Karpas-422 (cell line): ENCODE data around the gene TTYH2. TPM values are rescaled to one million over a fixed set of nuclear protein-coding genes. Genes with fewer than 3 reads are reported as not detected.

Experiments
- DNase-seq: peaks from one replicate; pipeline ENCODE4 v3.0.0-alpha.2; 2015
- H2AFZ ChIP-seq: fragments of 200-600 bp; sonication (generic); 2 replicates; pipeline ENCODE4 v1.6.1; 2014; ENCODE audit warnings: antibody characterized with exemption, low read length, mixed read lengths
- H3K27ac ChIP-seq: fragments of 200-600 bp; sonication (generic); 2 replicates; pipeline ENCODE4 v1.5.1; 2014; ENCODE audit warnings: mild to moderate bottlenecking, low read length, moderate library complexity
- H3K27me3 ChIP-seq: fragments of 200-600 bp; sonication (generic); 2 replicates; pipeline ENCODE4 v1.6.1; 2014; ENCODE audit warnings: low read length, mixed read lengths
- H3K36me3 ChIP-seq: fragments of 200-600 bp; sonication (generic); 2 replicates; pipeline ENCODE4 v1.6.1; 2014; ENCODE audit warnings: low read length, mixed read lengths; ENCODE audit not compliant: insufficient read depth
- H3K4me1 ChIP-seq: fragments of 200-600 bp; sonication (generic); 2 replicates; pipeline ENCODE4 v1.6.1; 2014; ENCODE audit warnings: mild to moderate bottlenecking, low read length, mixed read lengths
- H3K4me2 ChIP-seq: fragments of 200-600 bp; sonication (generic); 2 replicates; pipeline ENCODE4 v1.6.1; 2014; ENCODE audit warnings: low read length, low read depth, mild to moderate bottlenecking; ENCODE audit not compliant: poor library complexity, severe bottlenecking
- H3K4me3 ChIP-seq: fragments of 200-600 bp; sonication (generic); 2 replicates; pipeline ENCODE4 v1.5.1; 2014; ENCODE audit warnings: mild to moderate bottlenecking, antibody characterized with exemption, low read length, mixed read lengths
- H3K79me2 ChIP-seq: fragments of 200-600 bp; sonication (generic); 2 replicates; pipeline ENCODE4 v1.6.1; 2014; ENCODE audit warnings: mild to moderate bottlenecking, low read length, mixed read lengths
- H3K9ac ChIP-seq: fragments of 200-600 bp; sonication (generic); 2 replicates; pipeline ENCODE4 v1.6.0; 2014; ENCODE audit warnings: low read length
- H3K9me2 ChIP-seq: fragments of 200-600 bp; sonication (generic), shearing (Covaris generic); replicated peaks from 2 replicates; pipeline ENCODE4 v1.6.0; 2014; ENCODE audit warnings: mild to moderate bottlenecking, low read length, moderate library complexity; ENCODE audit not compliant: insufficient read depth
- H3K9me3 ChIP-seq: fragments of 300-700, 200-600 bp; sonication (generic); 2 replicates; pipeline ENCODE4 v1.6.1; 2014; ENCODE audit warnings: low read length, mixed read lengths
- H4K20me1 ChIP-seq: fragments of 200-600 bp; sonication (generic); 2 replicates; pipeline ENCODE4 v1.6.1; 2014; ENCODE audit warnings: mild to moderate bottlenecking, antibody characterized with exemption, low read length, low read depth; ENCODE audit not compliant: insufficient read depth
- total RNA-seq: library from RNA; depleted of rRNA; stranded (reverse); fragments of >200 nt; shearing (Covaris generic); gene quantifications from 2 replicates; pipeline ENCODE4 v1.2.3, GENCODE V29; 2014; ENCODE audit warnings: low replicate concordance

Gene TTYH2
- total RNA-seq, 1 experiment from 2014 or later: not detected

- H3K4me2 ChIP-seq: no peak overlapping the region
- no peaks in the 10 kb centered on the region for H3K27me3 ChIP-seq
- H3K4me1 ChIP-seq: no peaks in the 10 kb centered on the region
- no peaks in the 10 kb centered on the region for H3K9me3 ChIP-seq
- no peak overlapping the region for H2AFZ ChIP-seq
- no peak overlapping the region for H3K9ac ChIP-seq
- no peak overlapping the region for H3K27ac ChIP-seq
- no peaks in the 10 kb centered on the region for H3K36me3 ChIP-seq
- H3K4me3 ChIP-seq: no peak overlapping the region
- DNase-seq: no peak
- no peaks in the 10 kb centered on the region for H3K9me2 ChIP-seq
- no peaks in the 10 kb centered on the region for H3K79me2 ChIP-seq
- no peaks in the 10 kb centered on the region for H4K20me1 ChIP-seq
Measured at GRCh38 chr17:74220946-74221818, 7.8 kb downstream of the TTYH2 start.

GRCh38 chr17:74222399-74222798 is 9.0 kb downstream of the TTYH2 start:
- H3K9me2 ChIP-seq: no peaks in the 10 kb centered on the region
- no peak overlapping the region for H3K4me3 ChIP-seq
- no peaks in the 10 kb centered on the region for H3K36me3 ChIP-seq
- DNase-seq: no peak
- H3K9me3 ChIP-seq: no peaks in the 10 kb centered on the region
- H3K9ac ChIP-seq: no peak overlapping the region
- no peaks in the 10 kb centered on the region for H4K20me1 ChIP-seq
- no peaks in the 10 kb centered on the region for H3K79me2 ChIP-seq
- H3K27me3 ChIP-seq: no peaks in the 10 kb centered on the region
- no peak overlapping the region for H3K4me2 ChIP-seq
- H3K27ac ChIP-seq: no peak overlapping the region
- no peaks in the 10 kb centered on the region for H3K4me1 ChIP-seq
- no peak overlapping the region for H2AFZ ChIP-seq

- H3K9me3 ChIP-seq: no peaks in the 10 kb centered on the region
- H3K27ac ChIP-seq: no peak overlapping the region
- no peaks in the 10 kb centered on the region for H4K20me1 ChIP-seq
Measured at GRCh38 chr17:74223901-74224300, 10.5 kb downstream of the TTYH2 start.

DNA sequence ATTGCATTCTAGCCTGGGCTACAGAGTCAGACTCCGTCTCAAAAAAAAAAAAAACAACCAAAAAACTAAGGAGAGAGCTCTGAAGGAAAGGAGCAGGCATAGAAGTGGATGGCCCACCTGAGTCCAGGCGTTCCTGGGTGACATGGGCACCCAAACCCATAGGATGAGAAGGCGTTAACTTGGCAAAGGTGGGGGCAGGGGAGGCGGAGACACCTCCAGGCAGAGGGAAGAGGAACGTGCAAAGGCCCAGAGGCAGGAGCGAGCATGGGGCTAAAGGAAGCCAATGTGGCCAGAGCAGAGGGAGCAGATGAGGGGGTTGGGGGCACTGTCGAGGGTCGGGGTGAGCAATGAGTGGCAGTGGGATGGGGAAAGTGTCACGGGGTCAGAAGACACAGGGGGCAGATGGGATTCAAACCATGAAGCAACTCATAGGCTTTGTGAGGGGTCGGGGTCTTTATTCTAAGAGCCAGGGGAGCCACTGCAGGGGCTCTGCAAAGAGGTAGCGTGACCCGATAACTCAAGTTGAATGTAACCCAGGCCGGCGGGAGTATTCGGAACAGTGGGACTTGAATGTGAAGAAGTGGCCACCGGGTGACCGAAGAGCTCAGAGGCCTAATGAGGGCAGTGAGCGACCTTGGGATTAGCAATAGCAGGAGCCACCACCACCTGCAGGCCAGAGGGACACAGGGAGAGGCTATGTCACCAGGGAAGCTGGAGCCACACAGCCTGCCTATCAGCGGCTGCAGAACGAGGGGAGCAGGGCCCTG is 11.8 kb downstream of the TTYH2 start:
- Histone ChIP-seq H3K27ac (no peak overlapping the region), H3K36me3 (no peaks in the 10 kb centered on the region), H3K9me2 (no peaks in the 10 kb centered on the region), H3K4me3 (no peak overlapping the region), H3K9me3 (no peaks in the 10 kb centered on the region), H3K9ac (no peak overlapping the region), H2AFZ (no peak overlapping the region), H3K79me2 (no peaks in the 10 kb centered on the region), H4K20me1 (no peaks in the 10 kb centered on the region), H3K27me3 (no peaks in the 10 kb centered on the region), H3K4me1 (no peaks in the 10 kb centered on the region), H3K4me2 (no peak overlapping the region)
- DNase-seq: no peak

More at GRCh38 chr17:74223901-74224300, 10.5 kb downstream of the TTYH2 start:
- Histone ChIP-seq H2AFZ (no peak overlapping the region), H3K4me2 (no peak overlapping the region), H3K27me3 (no peaks in the 10 kb centered on the region), H3K9ac (no peak overlapping the region), H3K79me2 (no peaks in the 10 kb centered on the region), H3K36me3 (no peaks in the 10 kb centered on the region), H3K9me2 (no peaks in the 10 kb centered on the region), H3K4me1 (no peaks in the 10 kb centered on the region), H3K4me3 (no peak overlapping the region)
- DNase-seq: no peak

GRCh38 chr17:74226252-74226651 is 12.9 kb downstream of the TTYH2 start:
- no peaks in the 10 kb centered on the region for H3K36me3 ChIP-seq
- no peak for DNase-seq
- no peak overlapping the region for H3K9ac ChIP-seq
- H4K20me1 ChIP-seq: no peaks in the 10 kb centered on the region
- no peaks in the 10 kb centered on the region for H3K9me2 ChIP-seq
- no peak overlapping the region for H3K27ac ChIP-seq
- H3K9me3 ChIP-seq: no peaks in the 10 kb centered on the region
- H3K79me2 ChIP-seq: no peaks in the 10 kb centered on the region
- H3K4me2 ChIP-seq: no peak overlapping the region
- no peaks in the 10 kb centered on the region for H3K4me1 ChIP-seq
- no peaks in the 10 kb centered on the region for H3K27me3 ChIP-seq
- no peak overlapping the region for H3K4me3 ChIP-seq
- H2AFZ ChIP-seq: no peak overlapping the region

GRCh38 chr17:74227271-74228080 is 14.1 kb downstream of the TTYH2 start:
- no peak for DNase-seq

GRCh38 chr17:74228306-74228978 is 15.1 kb downstream of the TTYH2 start:
- no peak overlapping the region for H3K9ac ChIP-seq
- no peaks in the 10 kb centered on the region for H3K79me2 ChIP-seq
- H3K9me2 ChIP-seq: no peaks in the 10 kb centered on the region
- no peak overlapping the region for H3K4me3 ChIP-seq
- no peak for DNase-seq
- H3K36me3 ChIP-seq: no peaks in the 10 kb centered on the region
- no peaks in the 10 kb centered on the region for H3K27me3 ChIP-seq
- H2AFZ ChIP-seq: no peak overlapping the region
- H3K4me2 ChIP-seq: no peak overlapping the region
- no peak overlapping the region for H3K27ac ChIP-seq
- H4K20me1 ChIP-seq: no peaks in the 10 kb centered on the region
- H3K9me3 ChIP-seq: no peaks in the 10 kb centered on the region
- no peaks in the 10 kb centered on the region for H3K4me1 ChIP-seq

More at GRCh38 chr17:74227271-74228080, 14.1 kb downstream of the TTYH2 start:
- Histone ChIP-seq H3K4me2 (no peak overlapping the region), H3K9me2 (no peaks in the 10 kb centered on the region), H3K4me1 (no peaks in the 10 kb centered on the region), H3K27me3 (no peaks in the 10 kb centered on the region), H3K79me2 (no peaks in the 10 kb centered on the region), H4K20me1 (no peaks in the 10 kb centered on the region), H3K9ac (no peak overlapping the region), H3K9me3 (no peaks in the 10 kb centered on the region), H3K36me3 (no peaks in the 10 kb centered on the region), H3K4me3 (no peak overlapping the region), H3K27ac (no peak overlapping the region), H2AFZ (no peak overlapping the region)
